ENCODE measurements around the gene CACNA2D3.

Gene CACNA2D3

DNA sequence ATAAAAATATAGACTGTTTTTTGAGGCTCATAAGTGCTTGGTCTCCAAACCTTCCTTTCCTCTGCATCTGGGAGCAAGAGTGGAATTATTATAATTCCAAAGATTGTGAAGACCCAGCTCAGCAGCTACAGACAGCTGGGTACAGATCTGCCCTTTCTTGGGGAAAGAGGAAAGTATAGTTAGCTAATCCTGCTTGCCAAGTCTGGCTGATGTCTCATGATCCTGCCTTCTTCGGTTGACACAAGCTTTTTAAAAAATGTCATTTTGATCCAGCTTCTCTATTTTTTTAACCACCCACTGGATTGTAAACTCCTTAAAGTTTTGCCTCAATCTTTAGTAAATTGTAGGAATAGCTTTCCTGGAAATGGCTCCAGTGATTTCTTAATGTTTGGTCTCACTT is 624.4 kb downstream of the CACNA2D3 start:
- no peak overlapping the region for H3K4me3 ChIP-seq (ENCODE audit: insufficient read depth, low read length, poor library complexity, severe bottlenecking)
- no peaks in the 10 kb centered on the region for H3K27me3 ChIP-seq (ENCODE audit: low read length)
- H3F3A ChIP-seq (ENCODE audit: insufficient read depth): no peaks in the 10 kb centered on the region
- no peaks in the 10 kb centered on the region for H3K36me3 ChIP-seq (ENCODE audit: low read length)
- H3K4me2 ChIP-seq (ENCODE audit: low read depth, low read length, poor library complexity, severe bottlenecking): no peak overlapping the region
- no peak overlapping the region for H3K27ac ChIP-seq (ENCODE audit: low read depth, low read length)
- TF ChIP-seq EZH2phosphoT487 (conservative IDR thresholded peaks at IDR 0.05; ENCODE audit: low read length): no peak
- TF ChIP-seq, protein P1, sequence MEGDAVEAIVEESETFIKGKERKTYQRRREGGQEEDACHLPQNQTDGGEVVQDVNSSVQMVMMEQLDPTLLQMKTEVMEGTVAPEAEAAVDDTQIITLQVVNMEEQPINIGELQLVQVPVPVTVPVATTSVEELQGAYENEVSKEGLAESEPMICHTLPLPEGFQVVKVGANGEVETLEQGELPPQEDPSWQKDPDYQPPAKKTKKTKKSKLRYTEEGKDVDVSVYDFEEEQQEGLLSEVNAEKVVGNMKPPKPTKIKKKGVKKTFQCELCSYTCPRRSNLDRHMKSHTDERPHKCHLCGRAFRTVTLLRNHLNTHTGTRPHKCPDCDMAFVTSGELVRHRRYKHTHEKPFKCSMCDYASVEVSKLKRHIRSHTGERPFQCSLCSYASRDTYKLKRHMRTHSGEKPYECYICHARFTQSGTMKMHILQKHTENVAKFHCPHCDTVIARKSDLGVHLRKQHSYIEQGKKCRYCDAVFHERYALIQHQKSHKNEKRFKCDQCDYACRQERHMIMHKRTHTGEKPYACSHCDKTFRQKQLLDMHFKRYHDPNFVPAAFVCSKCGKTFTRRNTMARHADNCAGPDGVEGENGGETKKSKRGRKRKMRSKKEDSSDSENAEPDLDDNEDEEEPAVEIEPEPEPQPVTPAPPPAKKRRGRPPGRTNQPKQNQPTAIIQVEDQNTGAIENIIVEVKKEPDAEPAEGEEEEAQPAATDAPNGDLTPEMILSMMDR (IDR thresholded peaks at IDR 0.05; ENCODE audit: insufficient read depth, low read length, poor library complexity, severe bottlenecking): no peak
- no peak overlapping the region for H3K9ac ChIP-seq (ENCODE audit: low read length)
- no peaks in the 10 kb centered on the region for H3K9me3 ChIP-seq (ENCODE audit: insufficient read depth, low read length)
- H3K79me2 ChIP-seq (ENCODE audit: insufficient read depth, low read length): no peaks in the 10 kb centered on the region
- H4K20me1 ChIP-seq (ENCODE audit: low read depth, low read length): no peaks in the 10 kb centered on the region
- no peaks in the 10 kb centered on the region for H3K9me2 ChIP-seq (replicated peaks; ENCODE audit: insufficient read depth, low read length)
- H2AFZ ChIP-seq (ENCODE audit: low read depth, low read length, severe bottlenecking): no peak overlapping the region

DNA sequence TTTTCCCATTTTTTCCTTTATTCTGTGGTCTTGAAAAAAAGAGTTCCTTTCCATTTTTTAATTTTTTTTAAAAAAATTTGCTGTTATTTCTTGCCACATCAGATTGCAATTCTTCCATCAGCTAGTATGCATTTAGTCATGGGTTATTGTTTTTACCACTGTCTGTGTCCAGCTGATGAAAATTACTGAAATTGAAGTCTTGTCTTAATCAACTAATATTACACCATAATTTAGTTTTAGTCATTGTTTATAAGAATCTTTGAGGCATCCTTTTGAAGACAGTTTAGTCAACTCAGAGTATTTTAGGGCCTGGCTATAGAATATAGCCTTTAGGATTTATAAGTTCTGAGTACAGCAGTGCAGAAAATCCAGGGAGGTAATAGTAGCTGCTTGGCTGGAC is 633.4 kb downstream of the CACNA2D3 start:
- Histone ChIP-seq H3K9ac (ENCODE audit: low read length) (no peak overlapping the region), H3K36me3 (ENCODE audit: low read length) (no peaks in the 10 kb centered on the region), H2AFZ (ENCODE audit: low read depth, low read length, severe bottlenecking) (no peak overlapping the region), H3K9me2 (replicated peaks; ENCODE audit: insufficient read depth, low read length) (no peaks in the 10 kb centered on the region), H4K20me1 (ENCODE audit: low read depth, low read length) (no peaks in the 10 kb centered on the region), H3K79me2 (ENCODE audit: insufficient read depth, low read length) (no peaks in the 10 kb centered on the region), H3K4me3 (ENCODE audit: insufficient read depth, low read length, poor library complexity, severe bottlenecking) (no peak overlapping the region), H3K4me2 (ENCODE audit: low read depth, low read length, poor library complexity, severe bottlenecking) (no peak overlapping the region), H3K27me3 (ENCODE audit: low read length) (no peaks in the 10 kb centered on the region), H3K27ac (ENCODE audit: low read depth, low read length) (no peak overlapping the region), H3K9me3 (ENCODE audit: insufficient read depth, low read length) (no peaks in the 10 kb centered on the region), H3F3A (ENCODE audit: insufficient read depth) (no peaks in the 10 kb centered on the region)
- TF ChIP-seq, protein P1 (IDR thresholded peaks at IDR 0.05; ENCODE audit: insufficient read depth, low read length, poor library complexity, severe bottlenecking): no peak
- no peak for TF ChIP-seq EZH2phosphoT487 (conservative IDR thresholded peaks at IDR 0.05; ENCODE audit: low read length)

DNA sequence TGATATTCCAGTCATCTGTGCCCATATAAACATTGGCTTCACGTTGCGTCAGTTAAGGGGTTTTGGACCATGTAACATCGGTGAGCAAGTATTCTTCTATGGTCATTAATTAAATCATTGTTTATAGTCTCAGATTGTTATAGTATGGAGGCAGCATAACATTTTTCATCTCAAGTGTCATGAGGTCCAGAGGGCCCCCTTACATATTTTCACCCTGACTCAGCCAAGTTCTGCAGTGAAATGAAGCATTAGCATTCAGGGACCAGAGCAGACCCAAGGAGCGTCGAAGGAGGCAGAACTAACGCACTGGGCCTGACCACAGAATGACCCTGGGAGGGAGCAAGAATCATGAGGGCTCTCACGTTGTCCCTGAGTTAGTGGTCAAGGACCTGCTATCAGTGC is 634.0 kb downstream of the CACNA2D3 start:
- no peaks in the 10 kb centered on the region for H3K36me3 ChIP-seq (ENCODE audit: low read length)
- H3K9me3 ChIP-seq (ENCODE audit: insufficient read depth, low read length): no peaks in the 10 kb centered on the region
- no peak overlapping the region for H2AFZ ChIP-seq (ENCODE audit: low read depth, low read length, severe bottlenecking)
- no peak overlapping the region for H3K9ac ChIP-seq (ENCODE audit: low read length)
- H3K79me2 ChIP-seq (ENCODE audit: insufficient read depth, low read length): no peaks in the 10 kb centered on the region
- no peak for TF ChIP-seq EZH2phosphoT487 (conservative IDR thresholded peaks at IDR 0.05; ENCODE audit: low read length)
- TF ChIP-seq, protein P1 (IDR thresholded peaks at IDR 0.05; ENCODE audit: insufficient read depth, low read length, poor library complexity, severe bottlenecking): no peak
- H3K9me2 ChIP-seq (replicated peaks; ENCODE audit: insufficient read depth, low read length): no peaks in the 10 kb centered on the region
- no peaks in the 10 kb centered on the region for H4K20me1 ChIP-seq (ENCODE audit: low read depth, low read length)
- H3K4me3 ChIP-seq (ENCODE audit: insufficient read depth, low read length, poor library complexity, severe bottlenecking): no peak overlapping the region
- no peaks in the 10 kb centered on the region for H3F3A ChIP-seq (ENCODE audit: insufficient read depth)
- H3K27me3 ChIP-seq (ENCODE audit: low read length): no peaks in the 10 kb centered on the region
- H3K27ac ChIP-seq (ENCODE audit: low read depth, low read length): no peak overlapping the region
- no peak overlapping the region for H3K4me2 ChIP-seq (ENCODE audit: low read depth, low read length, poor library complexity, severe bottlenecking)

All from SU-DHL-6 (cell line).